Spleen (tissue), 7 donors: ENCODE data around the gene DLX1.

ENCODE experiments used
- POLR2A ChIP-seq, 3 donors: fragments of 450-650 bp; IDR thresholded peaks; one replicate each; pipeline ENCODE4 v1.5.1; 2017; ENCODE audit warnings: antibody characterized with exemption in 3 of 3, mild to moderate bottlenecking in 1 of 3
- TF ChIP-seq, protein P1 (sequence below), 11 experiments: fragments of 200-600 bp in 7 of 11; fragments of 450-650 bp in 4 of 11; sonication (generic) in 4 of 11; IDR thresholded peaks in 8 of 11; conservative IDR thresholded peaks in 3 of 11; 1 replicate in 7 of 11; 2 replicates in 4 of 11; pipeline versions ENCODE4 v1.4.0 to v1.8.0; 2016 to 2021; ENCODE audit warnings: antibody characterized with exemption in 11 of 11, inconsistent platforms in 4 of 11, mild to moderate bottlenecking in 1 of 11
- donor health status: DM: no; HTN: no; CAD: no; lungs with moderate emphysema.
- donor health status: DM: no; HTN: no; CAD: no.
- donor health status: DM: no; HTN: no; CAD: no.

DNA sequence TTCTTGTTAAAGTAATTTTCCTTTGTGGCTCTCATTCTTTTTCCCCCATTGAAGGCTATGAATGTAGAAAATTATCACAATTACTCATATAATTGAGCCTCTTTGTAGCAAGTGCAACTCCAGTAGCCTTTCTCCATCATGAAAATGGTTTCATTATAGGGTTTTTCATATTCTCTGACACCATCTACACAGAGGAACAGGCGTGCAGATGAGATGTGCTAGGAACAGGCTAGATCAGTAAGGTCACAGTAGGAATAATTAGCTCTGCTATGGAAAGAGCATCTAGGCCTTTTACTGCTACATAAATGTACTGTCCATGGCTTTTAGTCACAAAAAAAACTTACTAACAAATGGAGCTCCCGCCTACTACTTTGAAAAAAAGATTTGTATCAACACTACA lies 12.6 kb upstream of the DLX1 start:
- TF ChIP-seq, protein P1, sequence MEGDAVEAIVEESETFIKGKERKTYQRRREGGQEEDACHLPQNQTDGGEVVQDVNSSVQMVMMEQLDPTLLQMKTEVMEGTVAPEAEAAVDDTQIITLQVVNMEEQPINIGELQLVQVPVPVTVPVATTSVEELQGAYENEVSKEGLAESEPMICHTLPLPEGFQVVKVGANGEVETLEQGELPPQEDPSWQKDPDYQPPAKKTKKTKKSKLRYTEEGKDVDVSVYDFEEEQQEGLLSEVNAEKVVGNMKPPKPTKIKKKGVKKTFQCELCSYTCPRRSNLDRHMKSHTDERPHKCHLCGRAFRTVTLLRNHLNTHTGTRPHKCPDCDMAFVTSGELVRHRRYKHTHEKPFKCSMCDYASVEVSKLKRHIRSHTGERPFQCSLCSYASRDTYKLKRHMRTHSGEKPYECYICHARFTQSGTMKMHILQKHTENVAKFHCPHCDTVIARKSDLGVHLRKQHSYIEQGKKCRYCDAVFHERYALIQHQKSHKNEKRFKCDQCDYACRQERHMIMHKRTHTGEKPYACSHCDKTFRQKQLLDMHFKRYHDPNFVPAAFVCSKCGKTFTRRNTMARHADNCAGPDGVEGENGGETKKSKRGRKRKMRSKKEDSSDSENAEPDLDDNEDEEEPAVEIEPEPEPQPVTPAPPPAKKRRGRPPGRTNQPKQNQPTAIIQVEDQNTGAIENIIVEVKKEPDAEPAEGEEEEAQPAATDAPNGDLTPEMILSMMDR (IDR thresholded peaks at IDR 0.05 in 8 of 11, conservative IDR thresholded peaks at IDR 0.05 in 3 of 11): no peak
- TF ChIP-seq POLR2A (IDR thresholded peaks at IDR 0.05): no peak
